GM18861 (cell line): ENCODE measurements around the gene PCID2.
A peak's percentile ranks its signal among the peaks of the same experiment; 100 is the strongest.
"Not testable (repeated sequence)": the region's sequence is repeated elsewhere in the genome, so short reads cannot be mapped to it uniquely, and the experiment has no call there.

Experiments used
- ATAC-seq: cut with Tn5 transposase; IDR thresholded peaks from one replicate; pipeline ENCODE4 v1.9.1; 2021; ENCODE audit not compliant: unreplicated experiment

Gene PCID2

DNA sequence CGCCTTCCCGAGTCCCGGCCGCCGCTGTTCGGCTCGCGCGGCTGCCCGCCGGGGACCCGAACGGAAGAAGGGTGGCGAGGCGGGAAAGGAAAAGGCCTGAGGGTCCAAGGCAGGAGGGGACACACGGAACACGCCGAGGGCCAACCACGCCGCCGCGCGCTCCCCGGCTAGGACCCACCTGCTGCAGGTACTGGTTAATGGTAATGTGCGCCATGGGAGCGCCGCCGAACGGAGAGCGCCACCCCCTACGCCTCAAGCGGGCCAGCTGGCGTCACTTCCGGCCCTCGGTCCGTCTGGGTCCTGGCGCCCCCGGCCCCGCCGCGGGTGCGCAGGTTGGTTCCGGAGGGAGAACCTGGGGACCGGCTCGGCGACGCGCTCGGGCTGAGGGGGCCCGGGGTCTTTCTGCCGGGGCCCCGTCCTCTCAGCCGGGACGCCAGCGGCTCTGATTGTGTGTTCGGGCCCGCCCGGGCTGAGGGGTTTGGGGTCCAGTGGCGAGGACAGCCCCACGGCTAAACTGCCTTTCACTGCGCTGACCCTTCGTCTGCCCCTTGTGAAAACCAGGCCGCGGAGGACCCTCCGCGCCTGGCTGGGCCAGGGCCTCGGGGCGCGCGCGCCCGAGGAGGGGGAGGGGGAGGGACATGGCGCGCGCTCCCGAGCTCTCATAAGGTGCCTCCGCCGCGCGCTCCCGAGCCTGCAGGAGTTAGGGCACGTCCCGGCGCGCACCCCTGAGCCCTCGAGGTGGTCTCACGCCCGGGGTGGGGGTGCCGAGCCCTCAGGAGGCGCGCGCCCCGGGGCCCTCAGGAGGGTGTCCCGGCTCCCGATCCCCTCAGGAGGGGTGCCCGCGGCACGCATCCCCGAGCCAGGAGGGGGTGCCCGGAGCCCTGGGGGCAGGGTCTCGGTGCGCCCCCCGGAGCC is at the start of gene PCID2:
Gene PCID2, minus strand, starts transcription at position 249 of the 915 bp plus-strand sequence. Its CDS starts 35 bp downstream, at position 214.
- ATAC-seq, result peak; percentile 72

DNA sequence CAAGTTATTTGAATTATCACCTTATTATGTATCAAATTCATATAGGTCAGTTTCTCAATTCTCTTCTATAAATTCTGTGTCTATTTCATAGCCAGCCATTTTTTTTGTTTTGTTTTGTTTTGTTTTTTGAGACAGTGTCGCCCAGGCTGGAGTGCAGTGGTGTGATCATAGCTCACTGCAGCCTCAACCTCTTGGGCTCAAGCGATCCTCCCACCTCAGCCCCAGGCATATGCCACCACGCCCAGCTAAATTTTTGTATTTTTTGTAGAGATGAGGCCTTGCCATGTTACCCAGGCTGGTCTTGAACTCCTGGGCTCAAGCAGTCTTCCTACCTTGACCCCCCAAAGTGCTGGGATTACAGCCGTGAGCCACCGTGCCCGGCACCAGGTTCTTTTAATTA is 49.4 kb upstream of the PCID2 start:
- not testable (repeated sequence) for ATAC-seq

DNA sequence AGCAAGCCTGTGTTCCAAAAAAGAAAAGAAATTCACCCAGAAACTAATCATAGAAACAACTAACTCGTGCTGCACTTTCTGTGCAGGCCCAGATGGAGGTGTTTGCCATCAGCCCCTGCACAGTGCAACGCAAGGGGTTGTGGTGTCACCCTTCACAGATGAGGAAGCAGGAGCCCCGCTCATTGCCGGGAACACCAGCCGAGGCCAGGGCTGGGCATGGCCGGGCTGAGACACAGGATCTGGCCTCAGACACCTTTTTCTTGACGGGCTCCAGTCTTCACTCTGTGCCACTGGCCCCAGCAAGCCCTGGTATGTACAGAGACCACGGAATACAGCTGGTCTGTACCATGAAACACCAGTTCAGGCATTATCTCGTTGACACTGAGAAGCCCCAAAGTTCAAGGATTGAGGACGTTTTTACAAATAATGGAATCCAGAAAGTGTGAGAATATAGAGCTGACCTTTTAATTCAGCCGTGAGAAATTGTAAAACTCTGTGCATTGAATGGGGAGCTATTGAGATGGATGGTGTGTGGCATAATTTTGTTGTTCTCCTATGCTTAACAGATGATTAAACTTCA is 44.1 kb upstream of the PCID2 start:
- ATAC-seq, result no peak

DNA sequence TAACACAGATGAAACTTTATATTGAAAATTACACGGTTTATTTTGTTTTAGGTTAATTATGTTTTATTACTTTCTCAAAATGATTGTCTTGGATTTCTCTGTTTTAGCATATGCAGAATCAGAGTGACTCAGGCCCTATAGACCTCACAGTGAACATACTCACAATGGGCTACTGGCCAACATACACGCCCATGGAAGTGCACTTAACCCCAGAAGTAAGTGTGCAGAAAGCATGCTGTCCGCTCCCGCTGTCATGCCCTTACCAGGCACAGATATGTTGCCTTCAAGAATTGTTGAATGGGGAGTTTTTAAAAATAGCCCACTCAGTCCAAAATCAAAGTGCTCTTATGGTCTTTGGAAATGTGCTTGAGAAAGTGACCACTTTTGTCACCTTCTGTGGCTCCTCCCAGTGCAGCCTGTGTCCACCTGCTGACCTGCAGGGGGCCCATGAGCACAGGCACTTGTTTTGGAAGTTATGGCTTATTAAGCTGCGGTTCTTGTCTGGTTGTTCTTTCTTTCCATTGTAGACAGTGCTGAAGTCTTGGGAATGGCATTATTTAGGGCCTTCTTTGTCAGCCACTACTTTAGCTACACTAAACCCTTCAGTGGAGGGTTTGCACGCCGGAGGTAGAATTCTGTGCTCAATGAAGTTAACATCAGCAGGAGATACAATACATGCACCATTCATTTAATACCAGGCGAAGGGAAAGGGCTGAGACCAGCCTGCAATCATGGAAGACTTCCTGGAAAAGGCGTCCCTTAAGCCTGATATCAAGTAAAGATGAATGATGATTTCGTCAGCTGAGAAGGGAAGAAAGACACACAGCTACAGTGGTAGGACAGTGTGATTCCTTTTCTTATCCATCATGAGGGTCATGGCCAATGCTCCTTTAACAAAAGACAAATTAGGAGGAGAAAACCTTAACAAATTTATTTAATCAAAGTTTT is 37.7 kb upstream of the PCID2 start:
- ATAC-seq, result no peak

DNA sequence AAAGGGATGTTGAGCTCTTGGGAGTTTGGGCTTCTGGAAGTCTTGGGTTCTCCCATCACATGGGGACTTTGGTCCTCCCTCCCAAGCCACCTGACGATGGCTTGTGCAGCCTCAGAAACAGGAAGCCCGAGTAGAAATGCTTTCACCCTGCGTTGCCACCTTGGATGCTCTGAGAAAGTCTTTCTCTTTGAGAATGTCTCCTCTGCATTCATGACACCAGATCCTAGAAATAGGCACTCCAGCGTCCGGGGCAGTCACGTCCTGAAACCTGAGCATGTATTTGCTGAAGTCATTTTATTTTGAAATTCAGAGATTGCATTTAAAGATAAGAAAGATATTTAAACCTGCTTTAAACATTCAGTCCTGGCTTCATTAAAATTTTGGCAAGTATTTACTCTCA is 35.4 kb upstream of the PCID2 start:
- ATAC-seq, result no peak

DNA sequence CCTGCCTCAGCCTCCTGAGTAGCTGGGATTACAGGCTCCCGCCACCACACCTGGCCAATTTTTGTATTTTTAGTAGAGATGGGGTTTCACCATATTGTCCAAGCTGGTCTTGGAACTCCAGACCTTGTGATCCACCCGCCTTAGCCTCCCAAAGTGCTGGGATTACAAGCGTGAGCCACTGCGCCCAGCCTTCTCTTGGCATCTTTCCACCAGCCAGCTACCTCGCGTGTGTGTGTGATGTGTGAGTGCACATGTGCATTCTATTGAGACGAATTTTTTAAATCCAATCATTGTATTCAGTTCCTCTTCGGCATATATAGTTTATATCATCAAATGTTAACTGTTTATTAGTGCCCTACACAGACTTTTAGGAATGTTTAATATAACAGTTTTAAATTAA is 33.2 kb upstream of the PCID2 start:
- not testable (repeated sequence) for ATAC-seq

DNA sequence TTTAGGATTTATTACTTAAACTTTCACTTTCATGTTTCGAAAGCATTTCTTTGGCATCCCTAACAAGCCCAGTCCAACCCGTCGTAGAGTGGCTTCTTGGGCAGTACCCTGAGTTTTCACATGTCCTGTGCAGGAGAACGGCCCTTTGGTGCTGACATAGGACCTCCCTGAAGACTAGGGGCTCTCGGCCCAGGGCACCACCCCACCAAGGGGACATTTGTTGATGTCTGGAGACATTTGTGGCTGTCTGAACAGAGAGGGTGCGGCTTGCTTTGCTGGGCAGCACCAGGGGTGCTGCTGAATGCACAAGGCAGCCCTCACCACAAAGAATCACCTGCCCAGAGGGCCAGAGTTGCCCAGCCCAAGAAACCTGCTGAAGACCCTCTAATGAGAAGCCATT is 31.5 kb upstream of the PCID2 start:
- no peak for ATAC-seq

DNA sequence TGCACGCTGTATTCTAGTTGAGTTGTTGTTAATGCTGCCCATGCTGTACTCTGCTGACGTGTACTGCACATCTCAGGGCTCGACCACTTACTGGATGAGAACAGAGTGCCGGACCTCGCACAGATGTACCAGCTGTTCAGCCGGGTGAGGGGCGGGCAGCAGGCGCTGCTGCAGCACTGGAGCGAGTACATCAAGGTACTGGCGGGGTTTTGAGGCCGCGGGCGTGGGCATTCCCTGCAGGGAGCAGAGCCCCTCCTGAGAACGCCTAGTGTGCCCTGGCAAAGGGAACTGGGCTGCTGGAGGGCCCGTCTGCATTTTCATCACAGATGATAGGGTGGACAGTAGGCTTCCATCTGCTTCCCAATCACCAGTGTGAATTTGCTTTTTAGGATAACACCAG is 30.9 kb upstream of the PCID2 start:
- ATAC-seq, result no peak

DNA sequence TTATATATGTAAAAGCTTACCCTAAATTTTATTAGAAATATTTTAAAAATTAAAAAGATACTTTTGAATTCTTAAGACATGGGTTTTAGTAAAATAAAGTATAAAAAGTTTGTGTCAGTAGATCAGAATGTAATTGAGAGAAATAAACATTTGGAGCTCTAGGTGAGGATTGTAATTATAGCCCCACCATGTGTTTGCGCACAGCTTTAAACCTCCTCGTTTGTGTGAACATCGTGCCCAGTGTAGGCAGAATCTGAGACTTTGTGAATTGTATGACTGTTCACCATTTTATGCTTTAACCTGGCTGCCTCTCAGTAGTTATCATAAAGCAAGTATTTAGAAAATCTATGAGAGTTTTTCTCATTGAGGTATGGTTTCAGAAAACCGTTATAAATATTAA is 30.1 kb upstream of the PCID2 start:
- ATAC-seq, result no peak

DNA sequence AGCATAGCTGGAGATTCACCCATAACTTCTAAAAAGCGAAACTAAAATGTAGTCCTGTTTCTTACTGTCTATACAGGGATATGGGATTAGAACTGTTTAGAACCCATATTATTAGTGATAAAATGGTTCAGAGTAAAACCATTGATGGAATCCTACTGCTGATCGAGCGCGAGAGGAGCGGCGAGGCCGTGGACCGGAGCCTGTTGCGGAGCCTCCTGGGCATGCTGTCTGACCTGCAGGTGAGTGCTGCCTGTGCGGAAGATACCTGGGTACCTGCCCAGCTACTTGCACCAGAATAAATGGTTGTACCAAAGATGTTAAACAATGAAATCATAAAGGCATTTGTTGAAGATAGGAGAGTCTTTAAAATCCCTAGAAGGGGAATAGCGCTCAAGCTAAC is 24.6 kb upstream of the PCID2 start:
- no peak for ATAC-seq

DNA sequence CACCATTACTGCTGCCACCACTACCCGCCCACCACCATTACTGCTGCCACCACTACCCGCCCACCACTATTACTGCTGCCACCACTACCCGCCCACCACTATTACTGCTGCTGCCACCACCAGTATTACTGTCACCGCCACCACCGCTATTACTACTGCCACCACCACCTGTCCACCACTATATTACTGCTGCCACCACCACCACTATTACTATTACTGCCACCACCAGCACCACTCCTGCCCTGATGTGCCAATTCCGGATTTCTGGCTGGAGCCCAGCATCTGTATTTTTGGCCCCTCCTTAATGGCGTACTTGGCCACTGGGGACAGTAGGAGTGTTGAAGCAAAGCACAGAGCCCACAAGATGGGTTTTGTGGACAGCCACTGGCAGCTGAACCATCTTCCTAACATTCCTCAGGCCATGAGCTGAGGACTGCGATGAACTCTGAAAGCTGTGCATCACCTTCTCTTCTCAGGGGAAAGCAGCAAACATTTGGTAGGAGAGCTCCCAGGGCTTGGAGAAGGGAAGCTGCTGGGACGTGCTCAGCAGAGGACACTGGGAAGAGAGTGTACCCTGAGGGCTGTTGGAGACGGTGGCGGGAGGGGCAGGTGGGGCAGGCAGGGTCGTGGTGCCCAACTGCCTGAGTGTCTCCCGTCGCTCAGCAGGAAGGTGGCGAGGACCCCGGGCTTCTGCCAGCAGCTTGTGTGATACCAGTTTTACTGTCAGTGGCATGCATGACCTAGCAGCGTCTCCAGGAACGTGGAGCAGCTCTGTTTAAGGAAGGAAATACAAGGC is 23.9 kb upstream of the PCID2 start:
- ATAC-seq, result no peak

DNA sequence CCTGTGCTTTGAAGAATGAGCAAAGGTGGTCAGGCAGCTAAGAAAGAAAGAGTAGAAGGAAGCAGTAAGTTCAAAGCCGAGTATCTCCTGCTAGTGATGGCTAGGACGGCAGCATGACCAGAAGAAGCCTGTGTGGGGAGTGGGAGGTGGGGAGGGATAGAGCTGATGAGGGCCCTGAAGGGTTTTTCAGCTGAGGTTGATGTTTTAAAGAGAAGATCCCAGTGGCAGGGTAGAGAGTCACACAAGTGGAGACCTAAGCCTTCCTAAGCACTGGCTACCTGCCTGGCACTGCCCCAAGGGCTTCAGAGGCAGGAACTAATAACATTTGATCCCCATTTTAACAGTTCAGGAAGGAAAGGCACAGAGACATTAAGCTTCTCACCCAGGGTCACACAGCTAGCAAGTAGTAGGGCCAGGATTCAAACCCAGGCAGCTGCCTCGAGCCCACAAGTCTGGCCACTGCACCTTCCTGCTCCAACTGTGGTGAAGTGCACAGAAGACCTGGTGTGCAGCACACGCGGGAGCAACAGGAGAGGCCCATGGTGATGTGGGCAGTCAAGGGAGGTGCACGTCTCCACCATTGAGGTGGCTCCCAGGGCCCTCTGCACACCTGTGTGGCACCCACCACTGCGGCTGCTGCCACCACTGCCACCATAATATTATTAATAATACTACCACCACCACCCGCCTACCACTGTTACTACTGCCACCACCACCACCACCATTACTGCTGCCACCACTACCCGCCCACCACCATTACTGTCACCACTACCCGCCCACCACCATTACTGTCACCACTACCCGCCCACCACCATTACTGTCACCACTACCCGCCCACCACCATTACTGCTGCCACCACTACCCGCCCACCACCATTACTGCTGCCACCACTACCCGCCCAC is 23.1 kb upstream of the PCID2 start:
- no peak for ATAC-seq

DNA sequence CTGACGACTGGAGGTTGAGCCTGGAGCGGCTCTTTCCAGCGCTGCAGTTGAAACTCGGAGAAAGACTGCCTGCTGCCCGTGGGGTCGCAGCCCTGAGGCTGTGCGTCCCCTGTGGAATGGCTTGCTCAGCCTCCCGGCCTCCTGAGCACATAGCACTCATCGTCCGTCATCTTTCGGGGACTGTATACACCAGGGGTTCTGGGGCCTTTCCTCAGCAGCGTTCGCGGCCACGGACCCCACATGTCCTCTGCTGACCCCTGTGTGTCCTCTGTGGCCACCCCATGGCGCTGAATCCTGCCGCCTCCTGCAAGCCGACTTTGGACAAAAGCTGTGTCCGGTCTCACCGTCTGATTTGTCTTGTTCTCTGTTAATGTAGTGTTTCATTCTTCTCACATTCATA is 21.3 kb upstream of the PCID2 start:
- ATAC-seq, result no peak

DNA sequence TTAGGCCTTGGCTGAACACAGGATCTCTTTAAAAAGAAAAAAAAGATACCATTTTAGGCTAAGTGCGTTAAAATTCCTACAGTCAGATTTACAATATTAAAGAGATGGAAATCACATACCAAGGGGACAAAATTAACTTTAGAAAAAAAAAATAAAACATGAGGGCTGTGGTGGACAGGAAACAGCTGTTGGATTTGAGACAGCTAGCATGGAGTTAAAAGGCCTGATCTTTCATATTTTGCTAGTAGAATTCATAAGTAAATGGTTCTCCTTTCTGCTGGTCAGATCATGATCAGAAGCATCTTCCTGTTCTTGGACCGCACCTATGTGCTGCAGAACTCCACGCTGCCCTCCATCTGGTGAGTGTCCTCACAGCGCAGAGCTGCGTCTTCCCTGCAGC is 20.7 kb upstream of the PCID2 start:
- no peak for ATAC-seq

DNA sequence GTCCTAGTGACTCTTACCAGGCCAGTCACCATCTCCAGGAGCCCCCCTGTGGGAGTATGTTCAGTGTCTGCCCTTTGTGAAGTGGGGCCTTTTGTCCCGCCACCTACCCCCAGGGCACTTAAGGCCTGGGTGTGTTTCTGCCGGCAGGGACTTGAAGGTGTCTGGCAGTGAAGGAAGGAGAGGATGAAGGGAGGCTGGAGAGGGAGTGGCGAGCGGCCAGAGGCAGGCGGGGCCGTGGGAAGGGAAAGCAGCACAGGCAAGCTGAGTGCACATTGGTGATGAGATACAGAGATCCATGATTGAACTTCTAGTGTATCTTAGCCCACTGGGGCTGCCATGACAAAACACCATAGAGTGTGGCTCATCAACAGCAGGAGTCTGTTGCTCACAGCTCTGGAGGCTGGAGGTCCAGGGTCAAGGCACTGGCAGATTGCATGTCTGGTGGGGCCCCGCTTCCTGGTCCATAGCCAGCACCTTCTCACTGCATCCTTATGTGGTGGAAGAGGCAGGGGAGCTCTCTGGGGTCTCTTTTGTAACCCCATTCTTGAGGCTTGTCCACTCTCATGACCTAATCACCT is 18.5 kb upstream of the PCID2 start:
- ATAC-seq, result no peak

DNA sequence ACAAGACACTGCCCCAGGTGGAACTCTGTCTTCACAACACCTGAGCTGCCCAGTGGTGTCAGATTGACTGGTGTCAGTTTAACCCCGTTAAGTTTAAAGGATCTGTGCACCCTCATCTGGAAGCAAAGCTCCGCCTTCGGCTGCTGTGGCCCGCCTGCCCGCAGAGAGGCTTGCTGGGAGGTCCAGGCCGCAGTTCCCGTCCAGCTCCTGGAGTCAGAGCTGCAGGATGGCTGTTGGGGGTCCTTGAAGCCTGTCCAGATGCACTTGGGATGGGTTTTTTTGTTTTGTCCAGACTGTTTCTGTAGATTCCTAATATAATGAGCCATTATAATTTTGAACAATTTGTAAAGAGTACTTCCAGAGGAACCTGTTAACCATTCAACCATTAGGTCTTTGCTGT is 17.0 kb upstream of the PCID2 start:
- ATAC-seq, result no peak

DNA sequence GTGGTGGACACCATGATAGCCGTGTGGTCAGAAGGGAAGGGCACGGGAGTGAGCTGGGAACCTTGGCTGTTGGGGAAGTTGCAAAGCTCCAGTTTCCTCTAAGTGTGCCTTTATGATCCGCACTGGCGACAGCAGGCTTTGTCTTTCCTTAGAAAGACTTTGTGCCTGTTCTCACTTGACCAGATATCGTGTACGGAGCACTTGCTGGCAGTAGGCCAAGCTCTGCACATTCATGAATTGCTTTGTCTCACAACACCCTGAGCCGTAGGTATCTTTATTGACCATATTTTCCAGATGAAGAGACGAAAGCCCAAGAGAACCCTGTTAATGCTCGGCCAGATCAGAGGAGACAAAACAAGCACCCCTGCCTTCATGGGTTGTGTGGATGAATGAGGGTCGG is 16.0 kb upstream of the PCID2 start:
- no peak for ATAC-seq

DNA sequence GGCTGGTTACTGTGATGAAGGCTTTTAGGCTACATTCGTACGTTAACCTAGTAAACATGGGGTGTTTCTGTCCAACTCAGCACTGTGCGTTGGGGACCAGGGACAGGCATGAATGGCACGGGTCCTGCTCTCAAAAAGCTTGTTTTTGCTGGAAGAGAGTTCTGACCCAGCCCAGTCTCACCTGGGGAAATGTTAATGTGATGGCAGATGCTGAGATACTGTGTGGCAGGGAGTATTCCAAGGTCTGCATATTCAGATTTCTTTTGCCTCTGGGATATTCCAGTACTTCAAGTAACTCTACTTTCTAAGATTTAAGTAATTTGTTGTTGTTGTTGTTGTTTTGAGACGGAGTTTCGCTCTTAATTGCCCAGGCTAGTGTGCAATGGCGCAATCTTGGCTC is 14.6 kb upstream of the PCID2 start:
- ATAC-seq, result no peak

DNA sequence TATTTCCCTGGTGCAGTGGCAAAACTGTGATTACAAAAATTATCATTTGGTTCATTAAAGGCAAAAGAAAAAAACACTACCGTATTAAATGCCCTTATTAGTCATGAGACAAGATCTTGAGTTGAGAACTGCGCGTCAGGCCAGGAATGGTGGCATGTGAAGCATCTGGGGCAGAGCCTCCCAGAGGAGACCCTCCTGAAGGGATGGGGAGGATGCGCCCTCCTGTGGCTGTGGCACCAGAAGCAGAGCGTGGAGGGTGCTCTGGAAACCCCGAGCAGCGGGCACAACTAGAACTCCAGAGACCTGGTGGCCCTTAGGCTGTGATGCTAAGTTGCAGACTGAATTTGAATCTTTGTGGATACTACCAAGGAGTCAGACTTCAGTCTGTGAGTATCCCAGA is 12.4 kb upstream of the PCID2 start:
- no peak for ATAC-seq
